Measurements from ENCODE around the gene HEMGN.

GRCh38 chr9:97919217-97919813 lies 18.7 kb downstream of the HEMGN start:
- TF ChIP-seq POLR2AphosphoS5 (IDR thresholded peaks at IDR 0.05): no peak
- no peak for TF ChIP-seq CTCF (IDR thresholded peaks at IDR 0.05; ENCODE audit: poor library complexity, severe bottlenecking)
- TF ChIP-seq EP300 (conservative IDR thresholded peaks at IDR 0.05; ENCODE audit: poor library complexity, severe bottlenecking): no peak
- TF ChIP-seq REST (IDR thresholded peaks at IDR 0.05; ENCODE audit: borderline replicate concordance): no peak
- no peak for TF ChIP-seq RAD21 (conservative IDR thresholded peaks at IDR 0.05)
